CD4-positive, alpha-beta T cell treated with Interleukin-6 at 100 ng/mL for 8 hours (primary cell): ENCODE measurements around the gene INSYN2B.
"Not testable (repeated sequence)": the region's sequence is repeated elsewhere in the genome, so short reads cannot be mapped to it uniquely, and the experiment has no call there.

Experiments
- DNase-seq: peaks from one replicate; pipeline ENCODE4 v3.0.0-alpha.2; 2020; ENCODE audit warnings: mixed read lengths, low spot score

The INSYN2B gene

GRCh38 chr5:169971780-169972179, 8.5 kb downstream of the INSYN2B start:
- no peak for DNase-seq

GRCh38 chr5:169970911-169971765, 9.2 kb downstream of the INSYN2B start:
- DNase-seq = no peak

GRCh38 chr5:169970339-169970738, 10.0 kb downstream of the INSYN2B start:
- no peak for DNase-seq

- DNase-seq = no peak
These were observed 16.0 kb downstream of the INSYN2B start for GRCh38 chr5:169964246-169964645.

- DNase-seq = no peak
These were observed 19.6 kb downstream of the INSYN2B start for GRCh38 chr5:169960659-169961058.

- DNase-seq = no peak
These were observed 22.0 kb downstream of the INSYN2B start for GRCh38 chr5:169958278-169958677.

- DNase-seq = no peak
These were observed 23.5 kb downstream of the INSYN2B start for GRCh38 chr5:169956756-169957155.

GRCh38 chr5:169956126-169956525, 24.2 kb downstream of the INSYN2B start:
- DNase-seq = no peak

GRCh38 chr5:169954786-169955185, 25.5 kb downstream of the INSYN2B start:
- DNase-seq = no peak

GRCh38 chr5:169953196-169953595, 27.1 kb downstream of the INSYN2B start:
- DNase-seq = not testable (repeated sequence)

GRCh38 chr5:169950333-169950732, 30.0 kb downstream of the INSYN2B start:
- no peak for DNase-seq

GRCh38 chr5:169946743-169947295, 33.5 kb downstream of the INSYN2B start:
- DNase-seq = no peak

- no peak for DNase-seq
These were observed 34.4 kb downstream of the INSYN2B start for GRCh38 chr5:169945831-169946261.

- no peak for DNase-seq
These were observed 35.2 kb downstream of the INSYN2B start for GRCh38 chr5:169944922-169945680.

GRCh38 chr5:169944115-169944514, 36.2 kb downstream of the INSYN2B start:
- no peak for DNase-seq

- no peak for DNase-seq
These were observed 37.3 kb downstream of the INSYN2B start for GRCh38 chr5:169943026-169943425.

- DNase-seq = no peak
These were observed 38.1 kb downstream of the INSYN2B start for GRCh38 chr5:169942181-169942580.

GRCh38 chr5:169941542-169941941, 38.8 kb downstream of the INSYN2B start:
- no peak for DNase-seq

GRCh38 chr5:169939731-169940130, 40.6 kb downstream of the INSYN2B start:
- no peak for DNase-seq

- no peak for DNase-seq
These were observed 41.9 kb downstream of the INSYN2B start for GRCh38 chr5:169938439-169938838.

GRCh38 chr5:169935762-169936161, 44.5 kb downstream of the INSYN2B start:
- DNase-seq = no peak

- no peak for DNase-seq
These were observed 45.3 kb downstream of the INSYN2B start for GRCh38 chr5:169934990-169935389.

- no peak for DNase-seq
These were observed 46.7 kb downstream of the INSYN2B start for GRCh38 chr5:169933616-169934015.
